K562 (cell line): ENCODE results near the gene CLIP4. TPM values are rescaled to one million over a fixed set of nuclear protein-coding genes. Genes with fewer than 3 reads are reported as not detected.

Experiments used
- ATAC-seq: fragments of 200-7000 bp; cut with Tn5 transposase; 3 replicates; pipeline ENCODE4 v1.9.1; 2020; ENCODE audit warnings: moderate library complexity
- BruUV-seq: library from RNA; stranded (reverse); fragments of 400-500 nt; replicated peaks from 2 replicates; lab custom pipeline; 2021; lab: Mats Ljungman, UMichigan
- CTCF ChIA-PET: fragments of 300-600 bp; formaldehyde crosslinking; extraction: SDS; loops from one replicate; lab custom pipeline; 2021; ENCODE audit warnings: low intra/inter-chr PET ratio; lab: Yijun Ruan, JAX
- POLR2A ChIA-PET: fragments of 300-600, 350-650 bp; sonication (Branson Sonifier 250); formaldehyde crosslinking; extraction: SDS; loops from one replicate; lab custom pipeline; 2021; ENCODE audit warnings: antibody characterized with exemption, inconsistent platforms; lab: Yijun Ruan, JAX
- DNase-seq, 4 experiments: peaks; one replicate each; pipeline versions ENCODE4 v3.0.0 to v3.0.0-alpha.2; 2011 to 2018; ENCODE audit warnings: low spot score in 3 of 4, mixed read lengths in 3 of 4; ENCODE audit errors: extremely low read depth in 1 of 4
- FAIRE-seq: peaks from 2 replicates; lab custom pipeline; 2011; peaks lifted over from hg19 to GRCh38; lab: Jason Lieb, UNC
- H2AFZ ChIP-seq: 2 replicates; pipeline ENCODE4 v1.6.0; 2011; ENCODE audit warnings: low read depth, low read length, control low read depth, inconsistent platforms
- H3K27ac ChIP-seq: fragments of 200-600 bp; 3 replicates; pipeline ENCODE4 v1.8.0; 2011; ENCODE audit warnings: low read depth, mild to moderate bottlenecking, control low read depth, inconsistent platforms, low read length, moderate library complexity, mixed read lengths; ENCODE audit errors: extremely low read depth
- H3K27me3 ChIP-seq, 2 experiments: fragments of 300-600 bp in 1 of 2; 2 replicates in 1 of 2; 3 replicates in 1 of 2; pipeline versions ENCODE4 v1.6.0 to v1.8.0; 2011; ENCODE audit warnings: inconsistent platforms in 2 of 2, low read length in 2 of 2, mild to moderate bottlenecking in 1 of 2, mixed read lengths in 1 of 2, moderate library complexity in 1 of 2; ENCODE audit not compliant: control insufficient read depth in 2 of 2, insufficient read depth in 2 of 2
- H3K36me3 ChIP-seq: fragments of 300-600 bp; 3 replicates; pipeline ENCODE4 v1.8.0; 2011; ENCODE audit warnings: mild to moderate bottlenecking, low read length, inconsistent platforms; ENCODE audit not compliant: control insufficient read depth, insufficient read depth
- H3K4me1 ChIP-seq, 2 experiments: fragments of 200-600 bp in 1 of 2; replicated peaks in 1 of 2; 2 replicates in 1 of 2; 3 replicates in 1 of 2; pipeline versions ENCODE4 v1.5.1 to v1.8.0; 2011; ENCODE audit warnings: inconsistent platforms in 2 of 2, low read length in 2 of 2, mild to moderate bottlenecking in 1 of 2, mixed read lengths in 1 of 2, moderate library complexity in 1 of 2; ENCODE audit not compliant: control insufficient read depth in 2 of 2, insufficient read depth in 2 of 2
- H3K4me2 ChIP-seq: 2 replicates; pipeline ENCODE4 v1.6.1; 2011; ENCODE audit warnings: low read length, control low read depth, inconsistent platforms, mixed read lengths; ENCODE audit not compliant: insufficient read depth
- H3K4me3 ChIP-seq: fragments of 200-600 bp; sonication (generic), shearing (Covaris generic); 2 replicates; pipeline ENCODE4 v1.5.1; 2016; ENCODE audit warnings: control low read depth, inconsistent platforms
- H3K79me2 ChIP-seq: fragments of 200-600 bp; 3 replicates; pipeline ENCODE4 v1.8.0; 2011; ENCODE audit warnings: low read length, inconsistent platforms; ENCODE audit not compliant: control insufficient read depth, insufficient read depth
- H3K9ac ChIP-seq, 2 experiments: 2 replicates each; pipeline versions ENCODE4 v1.6.0 to v1.6.1; 2011; ENCODE audit warnings: low read depth in 2 of 2, low read length in 2 of 2, control low read depth in 1 of 2, inconsistent platforms in 1 of 2, mild to moderate bottlenecking in 1 of 2, mixed read lengths in 1 of 2; ENCODE audit not compliant: insufficient read depth in 1 of 2
- H3K9me1 ChIP-seq: one replicate; pipeline ENCODE4 v1.6.0; 2011; ENCODE audit warnings: inconsistent platforms, mild to moderate bottlenecking, low read length, moderate library complexity; ENCODE audit not compliant: control insufficient read depth, insufficient read depth
- H3K9me3 ChIP-seq: replicated peaks from 2 replicates; pipeline ENCODE4 v1.5.1; 2011; ENCODE audit warnings: low read depth, low read length, inconsistent platforms; ENCODE audit not compliant: control insufficient read depth, insufficient read depth
- H4K20me1 ChIP-seq: replicated peaks from 2 replicates; pipeline ENCODE4 v1.6.1; 2011; ENCODE audit warnings: low read length, inconsistent platforms, mixed read lengths; ENCODE audit not compliant: control insufficient read depth, insufficient read depth
- BMI1 ChIP-seq: fragments of 150-350 bp; IDR thresholded peaks from 2 replicates; pipeline ENCODE4 v1.6.1; 2014; ENCODE audit warnings: low read length
- CBFA2T3 ChIP-seq: fragments of 450-650 bp; IDR thresholded peaks from 2 replicates; pipeline ENCODE4 v1.6.1; 2017
- CBX3 ChIP-seq, 2 experiments: IDR thresholded peaks; 1 replicate in 1 of 2; 2 replicates in 1 of 2; pipeline ENCODE4 v1.6.1; 2012; ENCODE audit warnings: inconsistent platforms in 2 of 2, low read length in 2 of 2, borderline replicate concordance in 1 of 2, control low read depth in 1 of 2
- DDX20 ChIP-seq: fragments of 450-650 bp; IDR thresholded peaks from 2 replicates; pipeline ENCODE4 v1.6.1; 2016; ENCODE audit warnings: missing genetic modification characterization, low read depth, mild to moderate bottlenecking, missing compliant biosample characterization, moderate library complexity
- HNRNPK ChIP-seq: fragments of 200-400 bp; formaldehyde crosslinking; IDR thresholded peaks from one replicate; pipeline ENCODE4 v1.6.1; 2018; ENCODE audit warnings: mild to moderate bottlenecking, low read depth, low read length; ENCODE audit not compliant: poor library complexity, severe bottlenecking
- MAFF ChIP-seq: IDR thresholded peaks from 2 replicates; pipeline ENCODE4 v1.6.1; 2012; ENCODE audit warnings: low read length, improper control_type of control experiment
- PCBP1 ChIP-seq: fragments of 200-400 bp; formaldehyde crosslinking; IDR thresholded peaks from 2 replicates; pipeline ENCODE4 v1.6.1; 2018; ENCODE audit warnings: mild to moderate bottlenecking, low read depth, low read length; ENCODE audit not compliant: poor library complexity, severe bottlenecking
- SMARCB1 ChIP-seq: IDR thresholded peaks from 2 replicates; pipeline ENCODE4 v1.6.1; 2011; ENCODE audit warnings: improper control_type of control experiment, low read depth; ENCODE audit not compliant: insufficient read length
- ZC3H11A ChIP-seq: IDR thresholded peaks from 2 replicates; pipeline ENCODE4 v1.6.1; 2012; ENCODE audit warnings: low read depth, low read length, improper control_type of control experiment
- ZC3H4 ChIP-seq: sonication (generic); formaldehyde crosslinking; IDR thresholded peaks from 2 replicates; pipeline ENCODE4 v1.9.0; 2021; ENCODE audit warnings: missing genetic modification reagents, borderline replicate concordance
- ZNF143 ChIP-seq: sonication (generic); formaldehyde crosslinking; IDR thresholded peaks from 2 replicates; pipeline ENCODE4 v1.9.0; 2022; ENCODE audit warnings: mild to moderate bottlenecking, missing genetic modification reagents
- ZNF212 ChIP-seq: fragments of 450-650 bp; formaldehyde crosslinking; IDR thresholded peaks from 2 replicates; pipeline ENCODE4 v1.4.0; 2020; ENCODE audit warnings: mild to moderate bottlenecking
- ZNF263 ChIP-seq: sonication (generic); formaldehyde crosslinking; IDR thresholded peaks from 2 replicates; pipeline ENCODE4 v1.8.0; 2022; ENCODE audit warnings: mild to moderate bottlenecking, missing genetic modification reagents, borderline replicate concordance
- ZNF586 ChIP-seq: fragments of 450-650 bp; formaldehyde crosslinking; conservative IDR thresholded peaks from 2 replicates; pipeline ENCODE4 v1.4.0; 2020; ENCODE audit warnings: mild to moderate bottlenecking, moderate library complexity
- WGBS: fragments of 100-300 bp; shearing (Covaris generic); methylation state at CpG from one replicate; pipeline ENCODE4 v1.1.6; 2016; ENCODE audit warnings: low coverage, mixed read lengths; ENCODE audit not compliant: insufficient coverage; ENCODE audit errors: missing lambda C conversion rate; 5-methylcytosine and 5-hydroxymethylcytosine counted together
- in situ Hi-C: fragments of 300-500 bp; cut with MboI; formaldehyde crosslinking; loops from 4 replicates; pipeline ENCODE4 v1.15.0; 2018; ENCODE audit warnings: inconsistent platforms, mixed read lengths
- intact Hi-C: fragments of 100-400 bp; cut with micrococcal nuclease; formaldehyde crosslinking; loops from 2 replicates; pipeline ENCODE4 v1.14.2; 2022
- polyA plus RNA-seq, 8 experiments: library from polyadenylated mRNA; depleted of rRNA in 4 of 8; stranded (reverse) in 5 of 8; unstranded in 3 of 8; fragments of >200 nt; fragmentation: Nextera tagmentation in 2 of 8; fragmentation: Illumina TruSeq in 1 of 8; extraction: Ambion mirVana in 2 of 8; extraction: Trizol in 1 of 8; gene quantifications; 2 replicates each; pipeline versions ENCODE4 v1.2.1 to v1.2.3, GENCODE V29; 2011 to 2014; ENCODE audit warnings: inconsistent platforms in 1 of 8, missing spikeins in 1 of 8
- total RNA-seq, 7 experiments: library from RNA; depleted of rRNA in 6 of 7; stranded (reverse); fragments of >200 nt in 6 of 7; fragmentation: Illumina TruSeq in 2 of 7; extraction: Trizol in 2 of 7; gene quantifications; 2 replicates each; pipeline versions ENCODE4 v1.2.1 to v1.2.3, GENCODE V29; 2011 to 2021; ENCODE audit warnings: low replicate concordance in 1 of 7

Gene CLIP4
- total and polyA plus RNA-seq, 9 of the 15 experiments (the other 6 are each of a cell fraction or from before 2014, with no cell fraction given), result 0.03 to 0.38 (median 0.13) TPM; not detected in 5

- TF ChIP-seq ZNF212 (CRISPR knock-in tag) (no peak), ZC3H11A (no peak), HNRNPK (no peak), BMI1 (no peak), ZNF586 (no peak), ZNF263 (no peak), DDX20 (tag) (no peak), SMARCB1 (no peak), CBX3 (IDR thresholded peaks at IDR 0.05; ENCODE audit: borderline replicate concordance in 1 of 2, low read length in 2 of 2) (no peak), MAFF (no peak), PCBP1 (no peak), ZC3H4 (no peak), ZNF143 (CRISPR knock-in tag) (no peak), CBFA2T3 (no peak)
- TF ChIP-seq, all 486 proteins: peak for 0
- Histone ChIP-seq H3K9me1 (no peaks in the 10 kb centered on the region), H2AFZ (no peak overlapping the region), H3K36me3 (no peaks in the 10 kb centered on the region), H3K4me3 (no peak overlapping the region), H3K4me2 (no peak overlapping the region), H3K9me3 (no peaks in the 10 kb centered on the region), H3K27me3 (peaks cover 3 to 58% of the 10 kb centered on the region in 2 experiments), H3K27ac (no peak overlapping the region), H4K20me1 (no peaks in the 10 kb centered on the region; the same call in 1 of the 2 replicates), H3K4me1 (no peaks in the 10 kb centered on the region), H3K9ac (no peak overlapping the region), H3K79me2 (no peaks in the 10 kb centered on the region)
- ChIA-PET CTCF (no interaction called here), POLR2A (no interaction called here)
- in situ Hi-C loops, result no loop called here
- intact Hi-C loops, result no loop called here
- 0% methylated on average over 6 of the region's 6 CpGs for WGBS
- DNase-seq, result no peak
- no TSS peak for BruUV-seq
- no peak for ATAC-seq
- no peak for FAIRE-seq
These were observed 120.9 kb downstream of the CLIP4 start for GRCh38 chr2:29236074-29236473.
